HG03097 (cell line): Measurements from ENCODE around the gene MFAP4.

Experiments
- ATAC-seq: cut with Tn5 transposase; IDR thresholded peaks from one replicate; pipeline ENCODE4 v1.9.1; 2021; ENCODE audit not compliant: unreplicated experiment, low FRiP score

The MFAP4 gene

GRCh38 chr17:19386974-19387920 is at the start of gene MFAP4:
Gene MFAP4, minus strand, starts transcription at chr17:19387190. Its CDS starts 35 bp downstream, at chr17:19387155.
- ATAC-seq = no peak

- ATAC-seq = no peak
Measured at GRCh38 chr17:19433727-19434340, 46.8 kb upstream of the MFAP4 start.

GRCh38 chr17:19433255-19433654 is 46.3 kb upstream of the MFAP4 start:
- ATAC-seq = no peak

GRCh38 chr17:19431691-19432090 is 44.7 kb upstream of the MFAP4 start:
- ATAC-seq = no peak

- ATAC-seq = no peak
Measured at GRCh38 chr17:19426631-19427030, 39.6 kb upstream of the MFAP4 start.

- no peak for ATAC-seq
Measured at GRCh38 chr17:19424934-19425868, 38.2 kb upstream of the MFAP4 start.

- no peak for ATAC-seq
Measured at GRCh38 chr17:19421926-19422325, 34.9 kb upstream of the MFAP4 start.

GRCh38 chr17:19421219-19421618 is 34.2 kb upstream of the MFAP4 start:
- ATAC-seq = no peak

GRCh38 chr17:19418251-19418992 is 31.4 kb upstream of the MFAP4 start:
- no peak for ATAC-seq

GRCh38 chr17:19417611-19418010 is 30.6 kb upstream of the MFAP4 start:
- ATAC-seq = no peak

GRCh38 chr17:19415806-19416775 is 29.1 kb upstream of the MFAP4 start:
- no peak for ATAC-seq

- no peak for ATAC-seq
Measured at GRCh38 chr17:19415311-19415710, 28.3 kb upstream of the MFAP4 start.

- ATAC-seq = no peak
Measured at GRCh38 chr17:19414396-19415280, 27.6 kb upstream of the MFAP4 start.

GRCh38 chr17:19413761-19414160 is 26.8 kb upstream of the MFAP4 start:
- no peak for ATAC-seq

- no peak for ATAC-seq
Measured at GRCh38 chr17:19412984-19413383, 26.0 kb upstream of the MFAP4 start.

GRCh38 chr17:19412510-19412909 is 25.5 kb upstream of the MFAP4 start:
- ATAC-seq = no peak

GRCh38 chr17:19411631-19412030 is 24.6 kb upstream of the MFAP4 start:
- ATAC-seq = no peak
